ENCODE data around the gene ACTL7A. TPM values are rescaled to one million over a fixed set of nuclear protein-coding genes. Genes with fewer than 3 reads are reported as not detected.

The ACTL7A gene
- total and polyA plus RNA-seq, 9 of the 15 experiments (the other 6 are each of a cell fraction or from before 2014, with no cell fraction given): not detected

- TF ChIP-seq USF2 (CRISPR knock-in tag; IDR thresholded peaks at IDR 0.05) (peak; percentile 61), JUND (IDR thresholded peaks at IDR 0.05; ENCODE audit: borderline replicate concordance, low read depth, low read length) (no peak), JUND (tag; IDR thresholded peaks at IDR 0.05; ENCODE audit: borderline replicate concordance, low read depth, low read length) (no peak), ZNF444 (CRISPR knock-in tag; IDR thresholded peaks at IDR 0.05) (no peak), FOSL1 (tag; conservative IDR thresholded peaks at IDR 0.05) (peak; percentile 44), USF1 (CRISPR knock-in tag; IDR thresholded peaks at IDR 0.05) (peak; percentile 48)
- WGBS (ENCODE audit: insufficient coverage, low coverage, missing lambda C conversion rate): 5% methylated on average over 7 of the region's 7 CpGs
- ChIA-PET CTCF (ENCODE audit: low intra/inter-chr PET ratio) (no interaction called here), POLR2A (interaction anchor here (1.0 kb wide), 2 partner anchors 16 to 23 kb away, joined by 3 read pairs; no protein-coding TSS in a partner anchor)
- Histone ChIP-seq H3K27me3 (ENCODE audit: control insufficient read depth in 2 of 2, insufficient read depth in 2 of 2, low read length in 2 of 2) (peaks cover 12 to 22% of the 10 kb centered on the region in 2 experiments; a peak in 4 of 5 replicates), H3K36me3 (ENCODE audit: control insufficient read depth, insufficient read depth, low read length) (no peaks in the 10 kb centered on the region), H2AFZ (ENCODE audit: low read depth, low read length) (no peak overlapping the region), H3K4me1 (replicated peaks in 1 of 2; ENCODE audit: control insufficient read depth in 2 of 2, insufficient read depth in 2 of 2, low read length in 2 of 2) (no peaks in the 10 kb centered on the region; a peak in 1 of 5 replicates), H3K9ac (ENCODE audit: insufficient read depth in 1 of 2, low read depth in 2 of 2, low read length in 2 of 2) (no peak overlapping the region), H4K20me1 (replicated peaks; ENCODE audit: control insufficient read depth, insufficient read depth, low read length) (no peaks in the 10 kb centered on the region), H3K9me3 (replicated peaks; ENCODE audit: control insufficient read depth, insufficient read depth, low read depth, low read length) (no peaks in the 10 kb centered on the region), H3K79me2 (ENCODE audit: control insufficient read depth, insufficient read depth, low read length) (no peaks in the 10 kb centered on the region), H3K4me2 (ENCODE audit: insufficient read depth, low read length) (no peak overlapping the region), H3K4me3 (no peak overlapping the region), H3K27ac (ENCODE audit: extremely low read depth, low read depth, low read length) (no peak overlapping the region), H3K9me1 (ENCODE audit: control insufficient read depth, insufficient read depth, low read length) (no peaks in the 10 kb centered on the region)
- peak; percentile 29 for FAIRE-seq
- no TSS peak for BruUV-seq (replicated peaks)
- ATAC-seq: peak; percentile 46; the same call in 1 of the 3 replicates
- DNase-seq (ENCODE audit: extremely low read depth in 1 of 4, low spot score in 3 of 4): no peak
- in situ Hi-C loops (cut with MboI) (no loop called here), intact Hi-C loops (cut with micrococcal nuclease) (no loop called here)
These were observed 26.2 kb upstream of the ACTL7A start for GRCh38 chr9:108835831-108836230.

Data from K562 (cell line).